Activated naive CD8-positive, alpha-beta T cell treated with anti-CD3 and anti-CD28 coated beads, Interleukin-2, amount 10 ng/mL, durations not matched to agents 7 days and 5 days (primary cell): ENCODE measurements around the gene FEM1C. TPM values are rescaled to one million over a fixed set of nuclear protein-coding genes. Genes with fewer than 3 reads are reported as not detected.

Experiments used
- ATAC-seq: fragments of 150-1000 bp; cut with Tn5 transposase; one replicate; pipeline ENCODE4 v1.10.0; 2021; ENCODE audit warnings: low read depth, moderate library complexity
- POLR2A ChIA-PET: fragments of 350-600 bp; sonication (Branson Sonifier 250); formaldehyde crosslinking; loops from one replicate; lab custom pipeline; 2021; ENCODE audit warnings: antibody characterized with exemption; lab: Charles Lee
- DNase-seq: peaks from one replicate; pipeline ENCODE4 v3.0.0; 2021
- H3K27ac Mint-ChIP-seq: one replicate; pipeline ENCODE4 v1.8.0; 2022; ENCODE audit warnings: mild to moderate bottlenecking, mixed read lengths
- H3K27me3 Mint-ChIP-seq: one replicate; pipeline ENCODE4 v1.8.0; 2022; ENCODE audit warnings: mild to moderate bottlenecking, moderate library complexity, mixed read lengths
- H3K36me3 Mint-ChIP-seq: one replicate; pipeline ENCODE4 v1.8.0; 2021; ENCODE audit warnings: mild to moderate bottlenecking, mixed read lengths
- H3K4me1 Mint-ChIP-seq: one replicate; pipeline ENCODE4 v1.8.0; 2021; ENCODE audit warnings: mixed read lengths
- H3K4me3 Mint-ChIP-seq: one replicate; pipeline ENCODE4 v1.8.0; 2022; ENCODE audit warnings: mild to moderate bottlenecking, moderate library complexity, mixed read lengths
- H3K9me3 Mint-ChIP-seq: one replicate; pipeline ENCODE4 v1.8.0; 2021; ENCODE audit warnings: mixed read lengths
- total RNA-seq, 2 experiments: library from RNA; stranded (reverse); gene quantifications; one replicate each; pipeline ENCODE4 v1.2.3, GENCODE V29; 2021

The FEM1C gene
- total RNA-seq, 2 experiments from 2014 or later = 14.9 to 15.6 TPM

DNA sequence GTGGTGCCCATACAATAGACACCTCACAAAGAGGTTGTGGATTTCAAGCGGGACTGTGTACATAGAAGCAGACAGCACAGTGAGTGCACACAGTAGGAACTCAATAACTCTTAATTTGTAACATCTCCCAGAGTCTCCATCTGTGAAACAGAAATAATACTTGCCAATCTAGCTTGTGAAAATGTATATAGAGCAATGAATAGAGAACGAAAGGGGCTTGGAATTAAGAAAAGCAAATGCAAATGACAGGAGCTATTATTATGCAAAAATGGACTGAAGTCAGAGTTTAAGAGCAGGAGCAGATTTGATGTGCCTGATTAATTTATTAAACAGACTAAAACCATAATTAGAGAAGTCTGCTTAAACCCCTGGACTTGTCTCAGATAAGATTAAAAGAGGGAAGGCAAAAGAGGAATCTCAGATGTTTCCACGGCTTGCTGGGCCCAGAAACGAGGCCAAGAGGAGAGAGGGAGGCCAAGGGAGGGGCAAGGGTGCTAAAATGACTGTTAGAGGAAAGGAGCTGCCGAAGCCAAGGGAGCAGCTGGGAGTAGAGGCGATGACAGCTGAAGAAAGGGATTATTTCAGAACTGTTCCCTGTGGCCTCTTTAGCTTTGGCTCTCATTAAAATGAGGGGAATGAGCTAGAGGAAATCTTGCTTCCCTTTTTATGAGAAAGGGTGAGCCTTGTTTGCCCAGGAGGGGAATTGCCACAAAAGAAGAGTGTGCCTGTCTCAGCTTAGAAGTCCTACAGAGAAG, 72.1 kb downstream of the FEM1C start:
- H3K4me3 Mint-ChIP-seq = no peak overlapping the region
- H3K36me3 Mint-ChIP-seq = no peaks in the 10 kb centered on the region
- no peak for ATAC-seq
- POLR2A ChIA-PET = no interaction called here
- H3K9me3 Mint-ChIP-seq = no peaks in the 10 kb centered on the region
- no peak overlapping the region for H3K27ac Mint-ChIP-seq
- H3K4me1 Mint-ChIP-seq = no peaks in the 10 kb centered on the region
- no peak for DNase-seq
- peaks cover 20% of the 10 kb centered on the region for H3K27me3 Mint-ChIP-seq

DNA sequence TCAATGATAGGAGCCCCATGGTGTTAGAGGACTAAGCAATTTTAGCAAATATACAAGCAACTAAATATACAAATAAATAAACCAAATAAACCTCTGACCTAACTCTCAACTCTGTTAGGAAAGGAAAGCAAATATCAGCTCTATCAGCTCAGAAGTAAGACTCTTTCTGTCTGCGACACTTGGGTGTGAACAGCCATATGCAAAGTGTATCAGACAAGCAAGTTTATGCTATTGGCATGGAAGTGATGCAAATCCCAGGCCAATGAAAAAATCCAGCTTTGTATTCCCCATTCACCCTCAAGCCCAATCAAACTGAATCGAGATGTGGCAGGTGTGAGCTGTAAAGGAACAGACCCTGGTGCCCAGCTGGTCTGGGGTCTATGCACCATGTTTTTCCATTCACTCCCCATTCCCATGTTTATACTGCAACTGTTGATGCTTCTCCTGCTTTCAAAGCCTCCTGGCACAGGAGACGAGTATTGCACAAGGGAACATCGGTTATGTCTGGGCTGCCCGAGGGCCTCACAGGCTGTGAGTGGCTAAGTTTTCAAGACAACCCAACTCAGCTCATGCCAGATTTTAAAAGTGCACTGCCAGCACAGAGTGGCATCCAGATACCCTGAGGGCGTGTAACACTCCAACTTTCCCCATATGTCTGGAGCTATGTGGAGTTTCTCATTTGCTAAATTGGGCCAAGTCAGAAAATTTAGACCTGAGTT, 73.1 kb downstream of the FEM1C start:
- H3K4me3 Mint-ChIP-seq = no peak overlapping the region
- DNase-seq = no peak
- H3K27me3 Mint-ChIP-seq = peaks cover 29% of the 10 kb centered on the region
- H3K36me3 Mint-ChIP-seq = no peaks in the 10 kb centered on the region
- H3K27ac Mint-ChIP-seq = no peak overlapping the region
- H3K4me1 Mint-ChIP-seq = no peaks in the 10 kb centered on the region
- POLR2A ChIA-PET = no interaction called here
- H3K9me3 Mint-ChIP-seq = no peaks in the 10 kb centered on the region
- no peak for ATAC-seq

DNA sequence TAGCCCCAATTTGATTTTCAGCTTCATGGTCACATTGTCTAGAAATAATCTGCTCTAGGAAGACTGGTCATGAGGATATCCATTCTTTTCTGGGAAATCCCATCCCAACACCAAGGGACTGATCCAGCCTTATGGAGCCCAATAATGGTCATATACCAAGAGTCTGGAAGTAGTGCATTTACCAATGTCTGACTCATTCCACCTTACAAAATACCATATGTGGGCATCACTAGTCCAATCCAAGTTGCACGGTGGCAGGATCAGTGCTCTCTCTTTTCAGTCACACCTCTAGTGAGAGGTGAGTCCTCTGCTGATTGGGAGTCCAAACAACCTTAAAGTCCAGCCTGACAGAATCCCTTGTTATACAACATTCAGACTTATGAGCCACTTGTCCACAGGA, 73.7 kb downstream of the FEM1C start:
- H3K27me3 Mint-ChIP-seq = peaks cover 32% of the 10 kb centered on the region
- no peaks in the 10 kb centered on the region for H3K9me3 Mint-ChIP-seq
- H3K4me1 Mint-ChIP-seq = no peaks in the 10 kb centered on the region
- POLR2A ChIA-PET = no interaction called here
- H3K4me3 Mint-ChIP-seq = no peak overlapping the region
- no peak overlapping the region for H3K27ac Mint-ChIP-seq
- no peak for ATAC-seq
- H3K36me3 Mint-ChIP-seq = no peaks in the 10 kb centered on the region
- DNase-seq = no peak

Other genes starting within 250 kb of the FEM1C start
- gene CCDC112, start 248.1 kb downstream of the FEM1C start, total RNA-seq = 1 to 10 TPM; 2.2 to 2.4 TPM
- 1 to 10 TPM; 1.7 to 1.8 TPM for gene TICAM2, start 57.7 kb upstream of the FEM1C start, total RNA-seq
- 10 to 100 TPM; 46.0 to 52.5 TPM for gene TMED7, start 81.3 kb upstream of the FEM1C start, total RNA-seq